Pancreas (tissue), 10 donors: ENCODE data around the gene ANKS1A. TPM values are rescaled to one million over a fixed set of nuclear protein-coding genes. Genes with fewer than 3 reads are reported as not detected.

Experiments used
- ATAC-seq, 4 donors: fragments of 200-7000 bp; cut with Tn5 transposase; one replicate each; pipeline versions ENCODE4 v1.8.0 to v1.9.1; 2020; ENCODE audit warnings: mild to moderate bottlenecking in 4 of 4, moderate library complexity in 4 of 4
- DNase-seq, 6 donors: peaks; one replicate each; pipeline ENCODE4 v3.0.0-alpha.2; 2020
- FAIRE-seq: peaks from 2 replicates; lab custom pipeline; 2012; peaks lifted over from hg19 to GRCh38; lab: Jason Lieb, UNC
- H3K27ac ChIP-seq, 4 donors: fragments of 200-600 bp; sonication (generic); 1 replicate in 3 of 4; 2 replicates in 1 of 4; pipeline versions ENCODE4 v1.5.0 to v1.8.0; 2020
- H3K27me3 ChIP-seq, 4 donors: fragments of 200-600 bp; one replicate each; pipeline ENCODE4 v1.8.0; 2021
- H3K36me3 ChIP-seq, 3 donors: fragments of 200-600 bp; sonication (generic) in 1 of 3; one replicate each; pipeline versions ENCODE4 v1.5.0 to v1.8.0; 2020 to 2021
- H3K4me1 ChIP-seq, 3 donors: fragments of 200-600 bp; one replicate each; pipeline ENCODE4 v1.8.0; 2021
- H3K4me3 ChIP-seq, 4 donors: fragments of 200-600 bp; sonication (generic) in 2 of 4; one replicate each; pipeline versions ENCODE4 v1.5.0 to v1.8.0; 2020 to 2021
- H3K9me3 ChIP-seq, 4 donors: fragments of 200-600 bp; one replicate each; pipeline ENCODE4 v1.8.0; 2021
- CTCF ChIP-seq, 4 donors: fragments of 200-600 bp; sonication (generic) in 3 of 4; IDR thresholded peaks; one replicate each; pipeline versions ENCODE4 v1.5.0 to v1.8.0; 2021; ENCODE audit warnings: antibody characterized with exemption in 4 of 4
- WGBS, 2 donors: extraction: QIAGEN DNeasy Blood & Tissue Kit; methylation state at CpG; one replicate each; pipeline ENCODE4 v1.1.7; 2013; 5-methylcytosine and 5-hydroxymethylcytosine counted together
- intact Hi-C, 3 donors: fragments of 100-400 bp; cut with DNase I; formaldehyde crosslinking; loops; one replicate each; pipeline versions ENCODE4 v1.11.1 to v1.14.2; 2022
- polyA plus RNA-seq, 2 donors: library from polyadenylated mRNA; stranded (reverse); fragments of 200-250 nt; gene quantifications; one replicate each; pipeline ENCODE4 v1.2.3, GENCODE V29; 2013
- total RNA-seq, 6 donors: library from RNA; stranded (reverse); fragmentation: NEBNext Ultra II Directional in 4 of 6; extraction: Animal tissue kit (Norgen Biotek cat#: 25700) in 4 of 6; gene quantifications; one replicate each; pipeline versions ENCODE4 v1.2.1 to v1.2.4, GENCODE V29; 2021 to 2023
- donor health status: healthy with polysubstance abuse.
- donor health status: DM: no; HTN: no; CAD: no; lungs with moderate emphysema.
- donor health status: DM: no; HTN: no; CAD: no.
- donor health status: control.
- donor health status: control.
- donor health status: Bipolar disorder and iron deficiency.
- donor health status: DM: yes; HTN: yes; CAD: no.
- donor health status: DM: no; HTN: no; CAD: no.
- donor health status: DM: no; HTN: no; CAD: no.
- donor health status: DM: yes; HTN: yes; CAD: no.

ANKS1A gene
- total and polyA plus RNA-seq, 8 donors, result 6.1 to 16.7 (median 8.0) TPM

GRCh38 chr6:34922177-34922663 is 33.2 kb downstream of the ANKS1A start:
- ATAC-seq, result no peak
- H3K27ac ChIP-seq, result no peak overlapping the region
- no peaks in the 10 kb centered on the region for H3K36me3 ChIP-seq
- no peak overlapping the region for H3K4me3 ChIP-seq
- no peak for DNase-seq
- intact Hi-C loops, result no loop called here
- no peaks in the 10 kb centered on the region for H3K4me1 ChIP-seq
- no peak for TF ChIP-seq CTCF (IDR thresholded peaks at IDR 0.05)
- H3K27me3 ChIP-seq, result no peaks in the 10 kb centered on the region
- WGBS, 2 donors, result 75 to 82% methylated on average over 3 of the region's 3 CpGs
- H3K9me3 ChIP-seq, result no peaks in the 10 kb centered on the region
- FAIRE-seq, result no peak

- 94 to 96% methylated on average over 9 of the region's 9 CpGs for WGBS, 2 donors
- DNase-seq (no peak), ATAC-seq (no peak), FAIRE-seq (no peak)
- no peak overlapping the region for H3K4me3 ChIP-seq
- no peak overlapping the region for H3K27ac ChIP-seq
- no peaks in the 10 kb centered on the region for H3K27me3 ChIP-seq
- intact Hi-C loops, result no loop called here
- H3K9me3 ChIP-seq, result no peaks in the 10 kb centered on the region
- H3K36me3 ChIP-seq, result no peaks in the 10 kb centered on the region
- H3K4me1 ChIP-seq, result peaks cover 0 to 9% (median 8%) of the 10 kb centered on the region in 3 donors
- no peak for TF ChIP-seq CTCF (IDR thresholded peaks at IDR 0.05)
These were observed 36.0 kb downstream of the ANKS1A start for GRCh38 chr6:34924831-34925625.

GRCh38 chr6:34926655-34927054 is 37.6 kb downstream of the ANKS1A start:
- Histone ChIP-seq H3K27ac (no peak overlapping the region), H3K27me3 (no peaks in the 10 kb centered on the region), H3K36me3 (no peaks in the 10 kb centered on the region), H3K4me3 (no peak overlapping the region), H3K4me1 (peaks cover 0 to 10% (median 9%) of the 10 kb centered on the region in 3 donors), H3K9me3 (no peaks in the 10 kb centered on the region)
- ATAC-seq, result no peak
- no peak for FAIRE-seq
- no peak for TF ChIP-seq CTCF (IDR thresholded peaks at IDR 0.05)
- no peak for DNase-seq
- intact Hi-C loops, result no loop called here

GRCh38 chr6:34928220-34928619 is 39.2 kb downstream of the ANKS1A start:
- no peaks in the 10 kb centered on the region for H3K36me3 ChIP-seq
- no peak overlapping the region for H3K4me3 ChIP-seq
- no peaks in the 10 kb centered on the region for H3K27me3 ChIP-seq
- H3K9me3 ChIP-seq, result no peaks in the 10 kb centered on the region
- H3K27ac ChIP-seq, result no peak overlapping the region
- FAIRE-seq (no peak), ATAC-seq (no peak), DNase-seq (no peak)
- no peak for TF ChIP-seq CTCF (IDR thresholded peaks at IDR 0.05)
- 83 to 91% methylated on average over 3 of the region's 3 CpGs for WGBS, 2 donors
- H3K4me1 ChIP-seq, result peaks cover 0 to 10% (median 9%) of the 10 kb centered on the region in 3 donors
- intact Hi-C loops, result no loop called here

GRCh38 chr6:34928695-34929094 is 39.6 kb downstream of the ANKS1A start:
- no peaks in the 10 kb centered on the region for H3K27me3 ChIP-seq
- ATAC-seq, result no peak
- no peak for TF ChIP-seq CTCF (IDR thresholded peaks at IDR 0.05)
- WGBS, 2 donors, result 88 to 95% methylated on average over 1 of the region's 1 CpG
- H3K9me3 ChIP-seq, result no peaks in the 10 kb centered on the region
- no peak overlapping the region for H3K27ac ChIP-seq
- intact Hi-C loops, result no loop called here
- no peak for FAIRE-seq
- no peak for DNase-seq
- H3K36me3 ChIP-seq, result no peaks in the 10 kb centered on the region
- H3K4me3 ChIP-seq, result no peak overlapping the region
- H3K4me1 ChIP-seq, result peaks cover 0 to 10% (median 9%) of the 10 kb centered on the region in 3 donors
